Activated T-cell treated with anti-CD3 and anti-CD28 coated beads, Interleukin-2, amount 50 U/mL, for 4 hours (primary cell): ENCODE results near the gene CDADC1. TPM values are rescaled to one million over a fixed set of nuclear protein-coding genes. Genes with fewer than 3 reads are reported as not detected.
"Not testable (repeated sequence)": the region's sequence is repeated elsewhere in the genome, so short reads cannot be mapped to it uniquely, and the experiment has no call there.

Experiments
- ATAC-seq, 2 donors: fragments of 200-7000 bp; cut with Tn5 transposase; one replicate each; pipeline ENCODE4 v1.10.0; 2021
- DNase-seq: peaks from one replicate; pipeline ENCODE4 v3.0.0-alpha.2; 2020
- H3K27me3 Mint-ChIP-seq: one replicate; pipeline ENCODE4 v1.8.0; 2021; ENCODE audit warnings: low read depth, mixed read lengths
- H3K36me3 Mint-ChIP-seq: one replicate; pipeline ENCODE4 v1.8.0; 2022; ENCODE audit warnings: mixed read lengths; ENCODE audit not compliant: insufficient read depth
- H3K4me1 Mint-ChIP-seq: one replicate; pipeline ENCODE4 v1.8.0; 2021; ENCODE audit warnings: low read depth, mixed read lengths
- H3K4me3 Mint-ChIP-seq: one replicate; pipeline ENCODE4 v1.8.0; 2021; ENCODE audit warnings: mild to moderate bottlenecking, moderate library complexity, mixed read lengths
- H3K9me3 Mint-ChIP-seq: one replicate; pipeline ENCODE4 v1.8.0; 2021; ENCODE audit warnings: mixed read lengths
- total RNA-seq, 3 donors: library from RNA; stranded (reverse); gene quantifications; one replicate each; pipeline ENCODE4 v1.2.1, GENCODE V29; 2021

Gene CDADC1
- total RNA-seq, 3 donors from 2014 or later: 7.0 to 10.7 (median 7.9) TPM

DNA sequence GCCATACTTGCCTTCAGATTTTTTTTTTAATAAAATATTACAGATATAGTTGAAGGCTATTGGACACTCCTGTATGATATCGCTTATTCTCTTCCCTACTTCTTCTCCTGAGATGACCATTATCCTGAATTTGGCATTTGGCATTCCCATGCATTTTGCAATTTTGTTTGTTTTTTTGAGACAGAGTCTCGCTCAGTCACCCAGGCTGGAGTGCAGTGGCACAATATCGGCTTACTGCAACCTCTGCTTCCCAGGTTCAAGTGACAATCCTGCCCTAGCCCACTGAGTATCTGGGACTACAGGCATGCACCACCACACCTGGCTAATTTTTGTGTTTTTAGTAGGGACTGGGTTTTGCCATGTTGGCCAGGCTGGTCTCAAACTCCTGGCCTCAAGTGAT lies 79.4 kb downstream of the CDADC1 start:
- not testable (repeated sequence) for H3K27me3 Mint-ChIP-seq, H3K36me3 Mint-ChIP-seq, H3K4me3 Mint-ChIP-seq, H3K9me3 Mint-ChIP-seq, ATAC-seq, H3K4me1 Mint-ChIP-seq, DNase-seq

GRCh38 chr13:49329831-49330545 lies 82.3 kb downstream of the CDADC1 start:
- Mint-ChIP-seq H3K4me1 (no peaks in the 10 kb centered on the region), H3K27me3 (no peaks in the 10 kb centered on the region), H3K4me3 (no peak overlapping the region), H3K36me3 (peaks cover 1% of the 10 kb centered on the region), H3K9me3 (no peaks in the 10 kb centered on the region)
- ATAC-seq (no peak), DNase-seq (no peak)

GRCh38 chr13:49330546-49330864 lies 82.8 kb downstream of the CDADC1 start:
- H3K9me3 Mint-ChIP-seq: no peaks in the 10 kb centered on the region
- DNase-seq: no peak
- H3K4me3 Mint-ChIP-seq: no peak overlapping the region
- ATAC-seq: no peak
- H3K27me3 Mint-ChIP-seq: no peaks in the 10 kb centered on the region
- peaks cover 1% of the 10 kb centered on the region for H3K36me3 Mint-ChIP-seq
- no peaks in the 10 kb centered on the region for H3K4me1 Mint-ChIP-seq

- ATAC-seq (no peak), DNase-seq (no peak)
- Mint-ChIP-seq H3K36me3 (peaks cover 2% of the 10 kb centered on the region), H3K27me3 (no peaks in the 10 kb centered on the region), H3K9me3 (no peaks in the 10 kb centered on the region), H3K4me3 (no peak overlapping the region), H3K4me1 (no peaks in the 10 kb centered on the region)
Measured at GRCh38 chr13:49336655-49337054, 88.9 kb downstream of the CDADC1 start.

DNA sequence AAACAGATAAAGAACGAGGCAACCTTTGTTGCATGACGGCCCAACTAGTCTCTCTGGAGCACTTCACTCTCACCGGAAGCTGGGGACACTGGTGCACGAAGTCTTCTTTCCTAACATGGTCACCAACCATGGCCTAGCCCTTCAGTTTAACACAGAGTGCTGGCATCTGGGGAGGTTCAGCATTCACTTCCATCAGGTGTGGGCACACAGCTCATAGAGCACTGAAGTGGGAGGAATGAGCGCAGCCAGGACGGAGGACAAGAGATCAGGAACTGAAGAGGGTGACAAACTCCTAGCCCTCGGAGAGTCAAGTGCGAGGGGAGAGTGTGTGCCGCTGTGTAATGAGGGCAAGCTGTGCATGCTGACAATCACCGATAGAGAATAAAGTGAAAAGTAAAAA lies 92.4 kb downstream of the CDADC1 start:
- Mint-ChIP-seq H3K9me3 (no peaks in the 10 kb centered on the region), H3K4me1 (peaks cover 3% of the 10 kb centered on the region), H3K36me3 (peaks cover 6% of the 10 kb centered on the region), H3K27me3 (no peaks in the 10 kb centered on the region), H3K4me3 (no peak overlapping the region)
- DNase-seq (no peak), ATAC-seq (no peak)

GRCh38 chr13:49341517-49341916 lies 93.8 kb downstream of the CDADC1 start:
- no peak for ATAC-seq
- no peak overlapping the region for H3K4me3 Mint-ChIP-seq
- peaks cover 3% of the 10 kb centered on the region for H3K4me1 Mint-ChIP-seq
- DNase-seq: no peak
- no peaks in the 10 kb centered on the region for H3K27me3 Mint-ChIP-seq
- H3K36me3 Mint-ChIP-seq: peaks cover 6% of the 10 kb centered on the region
- no peaks in the 10 kb centered on the region for H3K9me3 Mint-ChIP-seq

- ATAC-seq (no peak), DNase-seq (no peak)
- Mint-ChIP-seq H3K36me3 (peaks cover 6% of the 10 kb centered on the region), H3K4me3 (no peak overlapping the region), H3K4me1 (peaks cover 3% of the 10 kb centered on the region), H3K9me3 (no peaks in the 10 kb centered on the region), H3K27me3 (no peaks in the 10 kb centered on the region)
Measured at GRCh38 chr13:49341941-49342340, 94.2 kb downstream of the CDADC1 start.

DNA sequence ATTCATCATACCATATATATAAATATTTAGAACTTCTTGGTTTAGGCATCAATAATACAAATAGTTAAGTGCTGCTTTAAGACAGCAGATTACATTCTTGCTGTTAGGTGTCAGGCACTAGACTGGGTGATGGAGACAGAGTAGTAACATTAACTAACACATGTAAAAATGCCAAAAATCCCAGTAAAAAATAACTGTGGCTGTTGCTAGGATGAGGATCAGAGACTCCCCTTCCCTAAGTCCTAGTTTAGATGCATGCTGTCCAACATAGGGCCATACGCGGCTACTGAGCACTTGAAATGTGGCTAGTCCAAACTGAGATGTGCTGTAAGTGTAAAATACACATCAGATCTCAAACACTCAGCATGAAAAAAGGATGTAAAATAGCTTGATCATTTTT lies 94.7 kb downstream of the CDADC1 start:
- no peak for ATAC-seq

More for the DNA sequence above, 94.7 kb downstream of the CDADC1 start:
- Mint-ChIP-seq H3K4me1 (peaks cover 3% of the 10 kb centered on the region), H3K36me3 (peaks cover 6% of the 10 kb centered on the region), H3K4me3 (no peak overlapping the region), H3K27me3 (no peaks in the 10 kb centered on the region), H3K9me3 (no peaks in the 10 kb centered on the region)
- no peak for DNase-seq

Other genes starting within 250 kb of the CDADC1 start
- not detected for gene MLNR, start 27.6 kb upstream of the CDADC1 start, total RNA-seq
- gene CAB39L, start 196.1 kb downstream of the CDADC1 start, total RNA-seq: 1 to 10 TPM; 3.0 to 3.3 (median 3.2) TPM
- 10 to 100 TPM in 1 of 3 donors, 1 to 10 TPM in 2; 7.8 to 10.0 (median 9.6) TPM for gene SETDB2, start 196.3 kb downstream of the CDADC1 start, total RNA-seq
- gene PHF11, start 248.0 kb downstream of the CDADC1 start, total RNA-seq: 10 to 100 TPM; 35.6 to 50.5 (median 36.6) TPM